Loucy (cell line): ENCODE results near the gene SKIC2.

Experiments used
- CTCF ChIP-seq: fragments of 200-600 bp; sonication (generic); conservative IDR thresholded peaks from 2 replicates; pipeline ENCODE4 v1.5.1; 2014; ENCODE audit warnings: mild to moderate bottlenecking, antibody characterized with exemption, low read length
- EZH2phosphoT487 ChIP-seq: fragments of 200-600 bp; IDR thresholded peaks from 2 replicates; pipeline ENCODE4 v1.6.1; 2018; ENCODE audit warnings: antibody characterized with exemption, mild to moderate bottlenecking, moderate library complexity, borderline replicate concordance

DNA sequence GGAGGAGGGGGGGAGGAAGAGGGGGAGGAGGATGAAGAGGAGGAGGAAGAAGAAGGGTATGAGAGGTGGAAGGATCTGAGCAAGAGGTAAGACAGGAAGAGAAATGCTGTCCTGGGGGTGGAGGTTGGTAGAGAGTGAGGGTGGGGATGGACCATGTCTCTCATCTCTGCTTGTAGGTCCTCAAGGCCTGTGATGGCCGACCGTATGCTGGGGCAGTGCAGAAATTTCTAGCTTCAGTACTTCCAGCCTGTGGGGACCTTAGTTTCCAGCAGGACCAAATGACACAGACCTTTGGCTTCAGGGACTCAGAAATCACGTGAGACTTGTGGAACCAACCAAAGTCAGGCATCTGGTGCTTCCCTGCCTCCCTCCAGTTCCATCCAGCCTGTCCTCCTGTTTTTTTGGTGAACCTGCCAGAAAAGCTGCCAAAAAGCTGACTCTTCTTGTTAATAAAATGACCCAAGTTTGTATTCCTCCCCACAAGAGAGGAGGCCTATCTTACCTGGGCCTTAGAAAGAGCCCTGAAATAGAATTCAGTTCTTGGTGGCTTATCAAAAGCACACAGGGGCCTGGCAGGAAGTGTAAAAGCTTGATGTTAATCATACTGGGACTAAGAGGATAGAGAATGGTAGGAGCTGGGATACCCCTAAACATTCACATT, 20.4 kb downstream of the SKIC2 start:
- TF ChIP-seq CTCF (no peak), EZH2phosphoT487 (no peak)
